GM12878 (cell line): ENCODE measurements around the gene SELENOM. TPM values are rescaled to one million over a fixed set of nuclear protein-coding genes. Genes with fewer than 3 reads are reported as not detected.

Experiments
- ATAC-seq: fragments of 200-7000 bp; cut with Tn5 transposase; 3 replicates; pipeline ENCODE4 v1.9.1; 2020; ENCODE audit warnings: mild to moderate bottlenecking, moderate library complexity
- BruUV-seq: library from RNA; stranded (reverse); fragments of 400-500 nt; replicated peaks from 2 replicates; lab custom pipeline; 2021; lab: Mats Ljungman, UMichigan
- CTCF ChIA-PET: fragments of 300-600 bp; sonication (Branson Sonifier 250); formaldehyde crosslinking; extraction: SDS; loops from one replicate; lab custom pipeline; 2021; ENCODE audit warnings: inconsistent platforms; lab: Yijun Ruan, JAX
- POLR2A ChIA-PET: fragments of 350-600 bp; formaldehyde crosslinking; extraction: SDS; loops from one replicate; lab custom pipeline; 2021; ENCODE audit warnings: inconsistent platforms; lab: Charles Lee
- RAD21 ChIA-PET: fragments of 300-600 bp; sonication (Branson Sonifier 250); formaldehyde crosslinking; loops from one replicate; lab custom pipeline; 2023; ENCODE audit warnings: antibody characterized with exemption; ENCODE audit not compliant: unreplicated experiment; lab: Charles Lee
- SMC1A ChIA-PET: fragments of 300-600 bp; sonication (Branson Sonifier 250); formaldehyde crosslinking; loops from one replicate; lab custom pipeline; 2023; ENCODE audit not compliant: unreplicated experiment, uncharacterized antibody; lab: Charles Lee
- DNase-seq: peaks from one replicate; pipeline ENCODE4 v3.0.0-alpha.2; 2011; ENCODE audit warnings: low read depth, low spot score
- FAIRE-seq: peaks from 3 replicates; lab custom pipeline; 2011; peaks lifted over from hg19 to GRCh38; lab: Jason Lieb, UNC
- H2AFZ ChIP-seq: 2 replicates; pipeline ENCODE4 v1.6.0; 2011; ENCODE audit warnings: low read depth, low read length, control low read depth; ENCODE audit not compliant: control insufficient read depth
- H3K27ac ChIP-seq: 2 replicates; pipeline ENCODE4 v1.5.1; 2011; ENCODE audit warnings: control low read depth; ENCODE audit not compliant: control insufficient read depth, insufficient read depth
- H3K27me3 ChIP-seq, 2 experiments: replicated peaks in 1 of 2; 2 replicates each; pipeline versions ENCODE4 v1.6.0 to v1.6.1; 2011; ENCODE audit warnings: low read length in 1 of 2; ENCODE audit not compliant: control insufficient read depth in 2 of 2, insufficient read depth in 2 of 2
- H3K36me3 ChIP-seq, 2 experiments: 2 replicates each; pipeline ENCODE4 v1.5.1; 2011; ENCODE audit warnings: low read length in 1 of 2; ENCODE audit not compliant: control insufficient read depth in 2 of 2, insufficient read depth in 2 of 2
- H3K4me1 ChIP-seq: 2 replicates; pipeline ENCODE4 v1.6.1; 2011; ENCODE audit warnings: mild to moderate bottlenecking, low read length, moderate library complexity, mixed read lengths; ENCODE audit not compliant: control insufficient read depth, insufficient read depth
- H3K4me2 ChIP-seq: 2 replicates; pipeline ENCODE4 v1.6.0; 2011; ENCODE audit warnings: control low read depth; ENCODE audit not compliant: control insufficient read depth, insufficient read depth
- H3K4me3 ChIP-seq: fragments of 200-600 bp; sonication (generic); 2 replicates; pipeline ENCODE4 v1.5.1; 2016
- H3K79me2 ChIP-seq: 2 replicates; pipeline ENCODE4 v1.6.0; 2011; ENCODE audit warnings: low read length; ENCODE audit not compliant: control insufficient read depth, insufficient read depth
- H3K9ac ChIP-seq: 2 replicates; pipeline ENCODE4 v1.8.0; 2011; ENCODE audit warnings: low read length, control low read depth, mixed read lengths; ENCODE audit not compliant: control insufficient read depth, insufficient read depth
- H3K9me3 ChIP-seq: replicated peaks from 3 replicates; pipeline ENCODE4 v1.5.1; 2011; ENCODE audit warnings: mild to moderate bottlenecking, low read length; ENCODE audit not compliant: control insufficient read depth, insufficient read depth
- H4K20me1 ChIP-seq: 2 replicates; pipeline ENCODE4 v1.6.0; 2011; ENCODE audit not compliant: control insufficient read depth, insufficient read depth
- BCL11A ChIP-seq: IDR thresholded peaks from 2 replicates; pipeline ENCODE4 v1.6.1; 2011; ENCODE audit warnings: low read depth, low read length
- CREB1 ChIP-seq: IDR thresholded peaks from 2 replicates; pipeline ENCODE4 v1.6.1; 2012; ENCODE audit warnings: low read depth, mild to moderate bottlenecking, inconsistent platforms
- EED ChIP-seq: sonication (generic); IDR thresholded peaks from 2 replicates; pipeline ENCODE4 v1.6.1; 2016; ENCODE audit warnings: antibody characterized with exemption, low read depth
- EGR1 ChIP-seq, 2 experiments: IDR thresholded peaks; 1 replicate in 1 of 2; 2 replicates in 1 of 2; pipeline ENCODE4 v1.6.1; 2011 to 2012; ENCODE audit warnings: low read depth in 2 of 2, low read length in 2 of 2, borderline replicate concordance in 1 of 2, mild to moderate bottlenecking in 1 of 2, moderate library complexity in 1 of 2
- NFIC ChIP-seq: IDR thresholded peaks from 2 replicates; pipeline ENCODE4 v1.6.1; 2012; ENCODE audit warnings: low read depth, mild to moderate bottlenecking, inconsistent platforms, low read length, moderate library complexity
- RELA ChIP-seq: fragments of 450-650 bp; IDR thresholded peaks from 2 replicates; pipeline ENCODE4 v1.8.0; 2014; ENCODE audit warnings: borderline replicate concordance; ENCODE audit not compliant: partially characterized antibody
- SPI1 ChIP-seq: IDR thresholded peaks from 2 replicates; pipeline ENCODE4 v1.6.1; 2011; ENCODE audit warnings: low read depth, mild to moderate bottlenecking, low read length, moderate library complexity, borderline replicate concordance; ENCODE audit not compliant: insufficient read depth
- STAT1 ChIP-seq: fragments of 450-650 bp; conservative IDR thresholded peaks from 2 replicates; pipeline ENCODE4 v1.6.1; 2014; ENCODE audit warnings: antibody characterized with exemption, mild to moderate bottlenecking
- TCF12 ChIP-seq: IDR thresholded peaks from 2 replicates; pipeline ENCODE4 v1.6.1; 2011; ENCODE audit warnings: low read depth, mild to moderate bottlenecking, low read length
- WGBS: methylation state at CpG from one replicate; pipeline ENCODE4 v1.1.6; 2016; ENCODE audit warnings: low lambda C conversion rate; ENCODE audit not compliant: insufficient replicate concordance, insufficient coverage; ENCODE audit errors: missing lambda C conversion rate; 5-methylcytosine and 5-hydroxymethylcytosine counted together
- in situ Hi-C: fragments of 300-500 bp; cut with MboI; formaldehyde crosslinking; loops from 9 replicates; pipeline ENCODE4 v1.14.3; 2018; ENCODE audit warnings: mixed read lengths
- intact Hi-C: fragments of 100-400 bp; cut with micrococcal nuclease; formaldehyde crosslinking; loops from one replicate; pipeline ENCODE4 v1.14.2; 2022; ENCODE audit not compliant: unreplicated experiment
- polyA plus RNA-seq, 11 experiments: library from polyadenylated mRNA; depleted of rRNA in 4 of 11; unstranded in 6 of 11; stranded (reverse) in 5 of 11; fragments of >200 nt; fragmentation: Nextera tagmentation in 4 of 11; fragmentation: Illumina TruSeq in 1 of 11; extraction: Ambion mirVana in 4 of 11; extraction: Trizol in 1 of 11; gene quantifications; 1 replicate in 1 of 11; 2 replicates in 10 of 11; pipeline versions ENCODE4 v1.2.1 to v1.2.3, GENCODE V29; 2011 to 2016; ENCODE audit warnings: inconsistent platforms in 2 of 11, missing spikeins in 2 of 11, low read depth in 1 of 11
- total RNA-seq, 4 experiments: library from RNA; depleted of rRNA in 3 of 4; stranded (reverse); fragments of >200 nt in 3 of 4; fragmentation: Illumina TruSeq in 1 of 4; extraction: Trizol in 1 of 4; gene quantifications; 2 replicates each; pipeline versions ENCODE4 v1.2.1 to v1.2.3, GENCODE V29; 2013 to 2021
- TF ChIP-seq, protein P1 (sequence below): fragments of 450-650 bp; IDR thresholded peaks from 2 replicates; pipeline ENCODE4 v1.6.1; 2017; ENCODE audit warnings: mild to moderate bottlenecking, low read depth, inconsistent platforms; ENCODE audit not compliant: poor library complexity, severe bottlenecking
- TF ChIP-seq, protein P2 (sequence below): IDR thresholded peaks from 2 replicates; pipeline ENCODE4 v1.6.1; 2012; ENCODE audit warnings: improper control_type of control experiment, low read depth, low read length; ENCODE audit not compliant: insufficient replicate concordance

Gene SELENOM
- total and polyA plus RNA-seq, 10 of the 15 experiments (the other 5 are each of a cell fraction or from before 2014, with no cell fraction given), result 0.80 to 8.3 (median 2.0) TPM

DNA sequence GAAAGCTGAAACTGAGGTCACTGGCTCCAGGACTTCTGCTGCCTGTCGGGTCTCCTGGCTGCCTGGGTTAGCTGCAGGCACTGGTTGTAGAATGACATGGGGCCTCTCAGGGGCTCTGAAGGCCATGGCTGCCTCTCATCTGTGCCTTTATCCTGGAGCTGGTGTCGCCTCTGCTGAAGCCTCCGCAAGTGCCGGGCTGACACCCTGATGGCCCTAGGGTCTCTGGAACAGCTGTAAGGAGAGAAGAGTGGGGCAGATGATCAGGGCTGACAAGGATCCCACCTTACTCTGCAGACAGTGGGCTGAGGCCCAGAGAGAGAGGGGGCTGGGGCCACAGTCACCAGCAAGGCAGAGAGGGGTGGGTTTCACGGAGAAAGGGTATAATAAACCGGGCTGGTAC is 28.3 kb upstream of the SELENOM start:
- FAIRE-seq (no peak), ATAC-seq (no peak), DNase-seq (no peak)
- Histone ChIP-seq H3K27me3 (no peaks in the 10 kb centered on the region), H2AFZ (no peak overlapping the region), H3K4me3 (no peak overlapping the region), H3K4me1 (no peaks in the 10 kb centered on the region), H4K20me1 (no peaks in the 10 kb centered on the region), H3K9ac (no peak overlapping the region), H3K79me2 (no peaks in the 10 kb centered on the region), H3K9me3 (no peaks in the 10 kb centered on the region), H3K4me2 (no peak overlapping the region), H3K27ac (no peak overlapping the region), H3K36me3 (no peaks in the 10 kb centered on the region)
- in situ Hi-C loops, result no loop called here
- intact Hi-C loops, result no loop called here
- BruUV-seq, result no TSS peak
- TF ChIP-seq, protein P1, sequence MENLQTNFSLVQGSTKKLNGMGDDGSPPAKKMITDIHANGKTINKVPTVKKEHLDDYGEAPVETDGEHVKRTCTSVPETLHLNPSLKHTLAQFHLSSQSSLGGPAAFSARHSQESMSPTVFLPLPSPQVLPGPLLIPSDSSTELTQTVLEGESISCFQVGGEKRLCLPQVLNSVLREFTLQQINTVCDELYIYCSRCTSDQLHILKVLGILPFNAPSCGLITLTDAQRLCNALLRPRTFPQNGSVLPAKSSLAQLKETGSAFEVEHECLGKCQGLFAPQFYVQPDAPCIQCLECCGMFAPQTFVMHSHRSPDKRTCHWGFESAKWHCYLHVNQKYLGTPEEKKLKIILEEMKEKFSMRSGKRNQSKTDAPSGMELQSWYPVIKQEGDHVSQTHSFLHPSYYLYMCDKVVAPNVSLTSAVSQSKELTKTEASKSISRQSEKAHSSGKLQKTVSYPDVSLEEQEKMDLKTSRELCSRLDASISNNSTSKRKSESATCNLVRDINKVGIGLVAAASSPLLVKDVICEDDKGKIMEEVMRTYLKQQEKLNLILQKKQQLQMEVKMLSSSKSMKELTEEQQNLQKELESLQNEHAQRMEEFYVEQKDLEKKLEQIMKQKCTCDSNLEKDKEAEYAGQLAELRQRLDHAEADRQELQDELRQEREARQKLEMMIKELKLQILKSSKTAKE, result no peak
- ChIA-PET POLR2A (no interaction called here), RAD21 (no interaction called here), SMC1A (no interaction called here), CTCF (no interaction called here)
- WGBS, result 42% methylated on average over 6 of the region's 6 CpGs

DNA sequence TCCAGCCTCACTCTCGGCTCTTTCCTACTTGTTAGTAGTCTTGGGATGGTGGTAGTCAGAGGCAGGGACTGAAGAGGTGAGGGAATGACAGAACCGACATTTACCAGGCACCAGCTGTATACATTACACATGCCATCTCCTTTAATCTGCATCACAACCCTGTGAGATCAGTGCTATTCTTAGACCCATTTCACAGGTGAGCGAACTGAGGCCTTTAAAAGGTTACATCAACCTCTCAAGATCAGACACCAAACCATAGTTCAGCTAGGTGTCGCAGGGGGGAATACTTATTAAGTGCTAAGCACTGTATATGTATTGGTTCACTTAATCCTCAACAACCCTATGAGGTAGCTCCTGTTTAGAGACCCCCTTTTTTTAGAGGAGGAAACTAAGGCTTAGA is 27.3 kb upstream of the SELENOM start:
- Histone ChIP-seq H3K4me1 (no peaks in the 10 kb centered on the region), H3K27me3 (no peaks in the 10 kb centered on the region), H3K4me2 (no peak overlapping the region), H3K27ac (no peak overlapping the region), H2AFZ (no peak overlapping the region), H3K4me3 (no peak overlapping the region), H3K9ac (no peak overlapping the region), H3K36me3 (no peaks in the 10 kb centered on the region), H4K20me1 (no peaks in the 10 kb centered on the region), H3K79me2 (no peaks in the 10 kb centered on the region), H3K9me3 (no peaks in the 10 kb centered on the region)
- in situ Hi-C loops (no loop called here), intact Hi-C loops (no loop called here)
- DNase-seq (no peak), FAIRE-seq (no peak), ATAC-seq (no peak)
- ChIA-PET SMC1A (interaction anchor here (1.5 kb wide), 1 partner anchor 96 kb away, joined by 3 read pairs; no protein-coding TSS in a partner anchor), POLR2A (no interaction called here), CTCF (no interaction called here), RAD21 (no interaction called here)
- 12% methylated on average over 4 of the region's 4 CpGs for WGBS
- no TSS peak for BruUV-seq
- TF ChIP-seq SPI1 (no peak), CREB1 (no peak), NFIC (no peak), RELA (no peak), EED (no peak), STAT1 (no peak), BCL11A (no peak), TCF12 (no peak), EGR1 (IDR thresholded peaks at IDR 0.05; ENCODE audit: borderline replicate concordance in 1 of 2, low read depth in 2 of 2, low read length in 2 of 2) (no peak)
- TF ChIP-seq, protein P2, sequence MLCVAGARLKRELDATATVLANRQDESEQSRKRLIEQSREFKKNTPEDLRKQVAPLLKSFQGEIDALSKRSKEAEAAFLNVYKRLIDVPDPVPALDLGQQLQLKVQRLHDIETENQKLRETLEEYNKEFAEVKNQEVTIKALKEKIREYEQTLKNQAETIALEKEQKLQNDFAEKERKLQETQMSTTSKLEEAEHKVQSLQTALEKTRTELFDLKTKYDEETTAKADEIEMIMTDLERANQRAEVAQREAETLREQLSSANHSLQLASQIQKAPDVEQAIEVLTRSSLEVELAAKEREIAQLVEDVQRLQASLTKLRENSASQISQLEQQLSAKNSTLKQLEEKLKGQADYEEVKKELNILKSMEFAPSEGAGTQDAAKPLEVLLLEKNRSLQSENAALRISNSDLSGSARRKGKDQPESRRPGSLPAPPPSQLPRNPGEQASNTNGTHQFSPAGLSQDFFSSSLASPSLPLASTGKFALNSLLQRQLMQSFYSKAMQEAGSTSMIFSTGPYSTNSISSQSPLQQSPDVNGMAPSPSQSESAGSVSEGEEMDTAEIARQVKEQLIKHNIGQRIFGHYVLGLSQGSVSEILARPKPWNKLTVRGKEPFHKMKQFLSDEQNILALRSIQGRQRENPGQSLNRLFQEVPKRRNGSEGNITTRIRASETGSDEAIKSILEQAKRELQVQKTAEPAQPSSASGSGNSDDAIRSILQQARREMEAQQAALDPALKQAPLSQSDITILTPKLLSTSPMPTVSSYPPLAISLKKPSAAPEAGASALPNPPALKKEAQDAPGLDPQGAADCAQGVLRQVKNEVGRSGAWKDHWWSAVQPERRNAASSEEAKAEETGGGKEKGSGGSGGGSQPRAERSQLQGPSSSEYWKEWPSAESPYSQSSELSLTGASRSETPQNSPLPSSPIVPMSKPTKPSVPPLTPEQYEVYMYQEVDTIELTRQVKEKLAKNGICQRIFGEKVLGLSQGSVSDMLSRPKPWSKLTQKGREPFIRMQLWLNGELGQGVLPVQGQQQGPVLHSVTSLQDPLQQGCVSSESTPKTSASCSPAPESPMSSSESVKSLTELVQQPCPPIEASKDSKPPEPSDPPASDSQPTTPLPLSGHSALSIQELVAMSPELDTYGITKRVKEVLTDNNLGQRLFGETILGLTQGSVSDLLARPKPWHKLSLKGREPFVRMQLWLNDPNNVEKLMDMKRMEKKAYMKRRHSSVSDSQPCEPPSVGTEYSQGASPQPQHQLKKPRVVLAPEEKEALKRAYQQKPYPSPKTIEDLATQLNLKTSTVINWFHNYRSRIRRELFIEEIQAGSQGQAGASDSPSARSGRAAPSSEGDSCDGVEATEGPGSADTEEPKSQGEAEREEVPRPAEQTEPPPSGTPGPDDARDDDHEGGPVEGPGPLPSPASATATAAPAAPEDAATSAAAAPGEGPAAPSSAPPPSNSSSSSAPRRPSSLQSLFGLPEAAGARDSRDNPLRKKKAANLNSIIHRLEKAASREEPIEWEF, result no peak
